GM19035 (cell line): ENCODE measurements around the gene NCMAP.

Source experiments
- ATAC-seq: cut with Tn5 transposase; IDR thresholded peaks from one replicate; pipeline ENCODE4 v1.9.1; 2021; ENCODE audit not compliant: unreplicated experiment

Gene NCMAP

DNA sequence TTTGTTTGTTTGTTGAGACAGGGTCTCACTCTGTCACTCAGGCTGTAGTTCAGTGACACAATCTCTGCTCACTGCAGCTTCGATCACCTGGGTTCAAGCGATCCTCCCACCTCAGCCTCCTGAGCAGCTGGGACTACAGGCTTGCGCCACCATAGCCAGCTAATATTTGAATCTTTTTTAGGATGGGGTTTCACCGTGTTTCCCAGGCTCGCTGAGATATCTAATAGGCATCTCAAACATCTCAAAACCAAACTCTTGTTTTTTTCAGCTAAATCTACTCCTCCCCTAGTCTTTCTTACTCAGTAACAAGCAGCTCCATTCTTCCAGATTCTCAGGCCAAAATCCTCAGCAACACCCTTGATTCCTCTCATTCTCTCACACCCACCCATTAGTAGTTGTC is 65.2 kb downstream of the NCMAP start:
- no peak for ATAC-seq

GRCh38 chr1:24622218-24622617 is 66.3 kb downstream of the NCMAP start:
- no peak for ATAC-seq

DNA sequence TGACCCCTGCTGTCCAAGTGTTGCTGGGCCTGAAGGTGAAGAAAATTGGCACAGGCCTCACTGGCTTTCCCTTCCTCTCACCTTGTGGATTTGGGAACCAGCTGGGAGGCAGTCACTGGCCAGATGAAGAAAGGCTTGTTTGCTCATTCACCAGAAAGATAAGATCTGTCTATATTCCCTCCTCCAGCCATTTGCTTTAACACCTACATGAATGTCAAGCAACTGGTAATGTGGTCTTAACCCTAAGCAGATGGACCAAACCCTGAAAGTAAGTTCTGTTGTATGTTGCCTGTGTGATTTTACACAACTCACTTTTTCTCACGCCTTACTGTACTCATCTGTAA is 76.9 kb downstream of the NCMAP start:
- no peak for ATAC-seq

DNA sequence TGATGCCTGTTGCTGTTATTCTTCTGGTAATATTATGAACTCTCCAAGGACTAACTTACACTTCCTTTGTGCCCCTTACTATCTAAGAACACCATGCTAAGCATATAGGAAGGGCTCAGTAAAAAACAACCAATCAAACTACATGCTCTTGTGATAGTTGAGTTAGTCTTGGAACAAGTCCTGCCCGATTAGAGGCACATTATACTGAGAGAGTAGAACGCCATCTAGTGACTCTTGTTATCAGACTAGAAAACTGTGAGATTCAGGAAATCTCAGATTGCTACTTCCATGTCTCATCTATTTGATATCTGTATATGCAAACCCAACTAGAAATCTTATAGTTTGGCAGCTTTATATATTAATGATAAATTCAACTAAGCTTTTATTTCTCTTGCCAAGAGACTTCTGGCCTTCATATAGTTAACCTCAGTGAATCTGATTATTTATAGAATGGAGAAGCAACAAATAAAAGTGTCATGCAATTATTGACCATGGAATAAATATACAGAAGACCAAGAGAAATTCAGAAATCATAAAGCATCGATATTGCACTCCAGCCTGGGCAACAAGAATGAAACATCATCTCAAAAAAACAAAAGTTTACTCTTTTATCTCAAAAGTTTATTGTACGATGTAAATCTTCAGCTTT is 79.4 kb downstream of the NCMAP start:
- no peak for ATAC-seq

DNA sequence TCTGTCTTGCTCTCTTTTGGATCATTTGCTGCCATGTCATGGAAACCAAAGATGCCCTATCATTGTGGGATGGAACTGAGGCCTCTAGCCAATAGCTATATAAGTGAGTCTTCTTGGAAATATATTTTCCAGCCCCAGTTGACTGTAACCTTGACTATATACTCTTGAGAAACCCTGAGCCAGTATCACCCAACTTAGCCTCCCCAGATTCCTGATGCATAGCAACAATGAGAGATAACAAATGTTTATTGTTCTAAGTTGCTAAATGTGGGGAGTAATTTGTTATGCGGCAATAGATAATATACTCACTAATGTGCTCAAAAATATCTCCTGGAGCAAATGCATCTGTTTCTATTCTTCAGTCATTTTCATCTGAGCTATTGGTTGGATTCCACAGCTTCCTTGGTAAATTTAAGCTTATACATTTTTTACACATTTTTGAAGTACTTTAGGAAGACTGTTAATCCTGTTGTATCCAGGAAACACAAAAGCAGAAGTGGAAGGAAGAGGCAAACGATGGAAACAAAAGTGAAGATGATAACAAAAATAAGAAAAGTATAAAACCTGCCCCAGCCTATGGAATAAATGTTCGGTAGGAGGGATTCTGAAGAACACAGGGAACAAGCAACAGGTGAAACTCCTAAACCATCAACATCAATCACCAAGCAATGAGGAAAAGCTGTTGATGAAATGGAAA is 80.9 kb downstream of the NCMAP start:
- ATAC-seq = no peak

- ATAC-seq = no peak
Observed at GRCh38 chr1:24639094-24639493, 83.2 kb downstream of the NCMAP start.

DNA sequence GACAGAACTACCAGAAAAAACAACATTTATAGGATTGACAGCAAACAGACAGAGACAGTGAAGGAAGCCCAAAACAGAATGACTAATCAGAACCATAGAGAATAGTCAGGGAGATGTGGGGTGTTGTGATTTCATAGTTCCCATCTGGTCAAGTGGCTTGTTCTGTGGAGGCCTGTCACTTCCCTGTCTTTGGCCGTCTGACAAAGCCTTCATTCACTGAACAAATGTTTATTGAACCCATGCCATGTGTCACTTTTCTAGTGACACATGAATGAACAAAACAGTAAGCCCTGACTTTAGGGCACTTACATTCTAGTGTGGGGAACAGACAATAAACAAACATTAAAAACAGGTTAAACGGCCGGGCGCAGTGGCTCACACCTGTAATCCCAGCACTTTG is 84.0 kb downstream of the NCMAP start:
- ATAC-seq = no peak

GRCh38 chr1:24640288-24640687 is 84.4 kb downstream of the NCMAP start:
- no peak for ATAC-seq

GRCh38 chr1:24641646-24642151 is 85.8 kb downstream of the NCMAP start:
- ATAC-seq = no peak

- peak; percentile 90 for ATAC-seq
Observed at GRCh38 chr1:24642481-24643362, 86.8 kb downstream of the NCMAP start, which contains the start of gene SRRM1. SRRM1 (plus strand) TSS chr1:24643302; CDS start chr1:24643327, 25 bp downstream.

DNA sequence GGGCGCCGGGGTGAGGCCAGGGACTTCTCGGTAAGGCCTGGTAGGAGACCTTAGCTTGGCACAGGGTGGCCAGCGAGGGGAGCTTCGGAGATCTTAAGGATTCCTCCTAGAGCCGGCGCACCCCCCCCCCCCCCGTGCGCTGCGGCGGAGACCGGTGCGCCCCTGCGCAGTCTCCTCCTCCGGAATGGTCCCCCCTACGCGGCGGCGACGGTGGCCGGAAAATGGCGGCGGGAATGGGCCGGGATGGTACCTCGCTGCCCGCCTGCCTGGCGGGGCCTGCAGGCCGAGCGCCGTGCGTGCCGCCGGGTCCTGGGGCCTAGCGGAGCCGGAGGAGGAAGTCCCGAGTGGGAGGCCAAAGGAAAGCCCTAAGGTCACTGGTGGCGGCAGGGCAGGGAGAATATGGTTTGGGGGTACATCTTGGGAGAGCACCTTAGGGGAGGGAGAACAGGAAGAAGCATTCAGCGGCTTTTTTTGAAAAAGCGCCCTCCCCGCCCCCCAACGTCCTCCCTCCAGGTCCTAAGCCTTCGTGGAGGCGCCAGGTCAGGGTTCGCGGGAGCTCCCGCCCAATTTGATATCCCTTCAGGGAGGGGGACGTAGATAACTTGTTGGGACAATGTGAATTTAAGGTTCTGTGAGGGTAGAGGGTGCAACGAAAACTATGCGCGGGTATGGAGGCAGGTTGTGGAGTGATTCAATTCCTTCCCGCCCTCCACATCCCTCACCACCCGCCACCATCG is 87.6 kb downstream of the NCMAP start:
- ATAC-seq = peak; percentile 20

DNA sequence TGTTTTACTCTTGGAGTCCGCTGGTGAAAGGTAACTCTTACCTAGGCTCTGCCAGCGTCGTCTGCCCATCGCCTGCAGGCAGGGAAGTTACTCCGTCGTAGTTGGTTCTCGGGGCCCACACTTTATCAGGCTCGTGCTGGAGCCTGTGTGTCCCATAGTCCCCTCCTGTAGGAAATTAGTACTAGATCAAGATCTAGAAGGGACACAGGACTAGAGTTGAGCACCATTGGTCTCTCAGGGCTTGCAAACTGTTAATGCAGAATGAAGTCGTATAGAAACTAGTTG is 88.2 kb downstream of the NCMAP start:
- no peak for ATAC-seq

DNA sequence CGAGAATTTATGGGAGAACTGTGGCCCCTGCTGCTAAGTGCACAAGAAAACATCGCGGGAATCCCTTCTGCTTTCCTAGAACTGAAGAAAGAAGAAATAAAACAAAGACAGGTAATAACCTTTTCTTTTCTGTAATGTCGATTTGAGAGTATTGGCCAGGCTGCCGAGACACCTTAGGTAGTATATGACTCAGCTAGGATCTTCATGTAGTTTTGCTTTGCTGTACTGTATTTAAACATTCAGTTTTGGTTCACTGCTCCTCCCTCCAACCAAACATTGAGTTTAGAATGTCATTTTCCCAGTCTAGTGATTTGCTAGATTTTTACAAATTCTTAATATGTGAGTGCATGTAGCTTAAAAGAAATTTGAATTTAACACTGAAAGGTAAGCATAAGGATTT is 93.0 kb downstream of the NCMAP start:
- ATAC-seq = no peak

DNA sequence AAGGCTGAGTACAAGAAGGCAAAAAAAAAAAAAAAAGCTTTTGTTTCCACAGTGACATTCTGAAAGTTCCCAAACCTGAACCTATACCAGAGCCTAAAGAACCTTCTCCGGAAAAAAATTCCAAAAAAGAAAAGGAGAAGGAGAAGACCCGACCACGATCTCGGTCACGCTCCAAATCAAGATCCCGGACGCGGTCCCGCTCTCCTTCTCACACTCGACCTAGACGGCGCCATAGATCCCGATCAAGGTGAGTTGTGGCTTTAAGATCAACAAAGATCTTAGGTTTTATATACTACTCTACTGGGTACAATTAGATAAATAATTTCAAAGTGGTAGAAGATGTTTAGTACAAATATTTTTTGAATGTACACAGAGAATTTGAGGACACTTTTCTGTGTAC is 96.5 kb downstream of the NCMAP start:
- ATAC-seq = no peak

DNA sequence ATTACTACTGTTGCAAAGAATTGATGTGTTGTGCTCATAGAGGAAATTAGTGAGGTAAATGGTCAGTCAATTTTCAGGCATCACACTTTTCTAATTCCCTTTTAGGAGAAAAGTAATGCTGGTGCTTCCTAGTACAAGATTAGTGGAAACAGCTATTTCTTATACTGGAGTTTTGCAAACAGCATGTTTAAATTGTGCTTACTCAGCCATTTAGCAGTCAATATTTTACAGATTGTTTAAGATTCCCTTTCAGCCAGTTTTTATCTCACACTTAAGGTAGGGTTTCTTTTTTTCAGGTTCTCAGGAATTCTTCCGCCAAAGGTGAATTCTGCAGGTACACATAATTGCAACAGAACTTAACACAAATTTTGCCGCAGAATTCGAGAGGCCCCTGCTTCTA is 98.1 kb downstream of the NCMAP start:
- ATAC-seq = no peak

GRCh38 chr1:24656046-24656445 is 100.2 kb downstream of the NCMAP start:
- ATAC-seq = no peak

DNA sequence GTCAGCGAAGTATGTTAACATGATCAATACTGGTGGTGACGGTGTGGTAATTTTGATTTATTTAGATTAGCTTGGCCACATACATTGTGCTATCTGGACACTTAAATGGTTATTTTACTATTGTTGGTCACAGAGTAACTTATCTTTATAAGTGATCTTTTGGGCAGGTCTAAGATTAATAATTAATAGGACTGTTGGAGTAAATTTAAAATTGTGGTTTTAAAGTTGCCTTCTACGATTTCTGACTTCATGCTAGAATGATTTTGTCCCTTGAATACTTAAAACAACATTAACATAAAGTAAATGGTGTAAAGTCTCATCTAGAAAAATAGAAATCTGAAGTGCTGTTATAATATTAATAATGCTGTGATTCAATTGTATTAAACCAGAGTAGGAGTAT is 101.9 kb downstream of the NCMAP start:
- ATAC-seq = no peak
